Chondrocyte (in vitro differentiated cells): ENCODE measurements around the gene LAPTM4A. TPM values are rescaled to one million over a fixed set of nuclear protein-coding genes. Genes with fewer than 3 reads are reported as not detected.
A peak's percentile ranks its signal among the peaks of the same experiment; 100 is the strongest.

Experiments used
- DNase-seq: peaks from one replicate; pipeline ENCODE4 v3.0.0; 2021; ENCODE audit warnings: mixed read lengths, low spot score
- H3K27ac Mint-ChIP-seq: one replicate; pipeline ENCODE4 v1.8.0; 2021; ENCODE audit warnings: mild to moderate bottlenecking, moderate library complexity, mixed read lengths; ENCODE audit not compliant: unreplicated experiment
- H3K27me3 Mint-ChIP-seq: 2 replicates; pipeline ENCODE4 v1.8.0; 2021; ENCODE audit warnings: low read depth, mixed read lengths
- H3K36me3 Mint-ChIP-seq: 2 replicates; pipeline ENCODE4 v1.8.0; 2021; ENCODE audit warnings: low read depth, mixed read lengths
- H3K4me1 Mint-ChIP-seq: 2 replicates; pipeline ENCODE4 v1.8.0; 2021; ENCODE audit warnings: low read depth, mild to moderate bottlenecking, mixed read lengths
- H3K4me3 Mint-ChIP-seq: one replicate; pipeline ENCODE4 v1.8.0; 2021; ENCODE audit warnings: mild to moderate bottlenecking, moderate library complexity, mixed read lengths; ENCODE audit not compliant: unreplicated experiment
- H3K9me3 Mint-ChIP-seq: 2 replicates; pipeline ENCODE4 v1.8.0; 2021; ENCODE audit warnings: low read depth, mixed read lengths
- CTCF ChIP-seq: fragments of 200-600 bp; sonication (generic); IDR thresholded peaks from 2 replicates; pipeline ENCODE4 v1.5.0; 2021; ENCODE audit warnings: antibody characterized with exemption, mild to moderate bottlenecking, moderate library complexity
- total RNA-seq: library from RNA; stranded (reverse); gene quantifications from 3 replicates; pipeline ENCODE4 v1.2.1, GENCODE V29; 2021

The LAPTM4A gene
- total RNA-seq, 1 donor from 2014 or later, result 404 TPM

GRCh38 chr2:20021405-20022009 is 29.9 kb downstream of the LAPTM4A start:
- Mint-ChIP-seq H3K4me3 (no peak overlapping the region), H3K4me1 (peaks cover 2% of the 10 kb centered on the region), H3K36me3 (peaks cover 17% of the 10 kb centered on the region), H3K27ac (no peak overlapping the region), H3K27me3 (no peaks in the 10 kb centered on the region), H3K9me3 (peaks cover 22% of the 10 kb centered on the region)
- DNase-seq, result no peak
- no peak for TF ChIP-seq CTCF

GRCh38 chr2:20019747-20020146 is 31.7 kb downstream of the LAPTM4A start:
- H3K27me3 Mint-ChIP-seq, result no peaks in the 10 kb centered on the region
- TF ChIP-seq CTCF, result no peak
- peaks cover 23% of the 10 kb centered on the region for H3K9me3 Mint-ChIP-seq
- no peak overlapping the region for H3K27ac Mint-ChIP-seq
- no peaks in the 10 kb centered on the region for H3K4me1 Mint-ChIP-seq
- peaks cover 15% of the 10 kb centered on the region for H3K36me3 Mint-ChIP-seq
- no peak overlapping the region for H3K4me3 Mint-ChIP-seq
- no peak for DNase-seq

- H3K9me3 Mint-ChIP-seq, result peaks cover 27% of the 10 kb centered on the region
- H3K4me1 Mint-ChIP-seq, result peaks cover 3% of the 10 kb centered on the region
- H3K27me3 Mint-ChIP-seq, result no peaks in the 10 kb centered on the region
- H3K36me3 Mint-ChIP-seq, result peaks cover 11% of the 10 kb centered on the region
- DNase-seq, result no peak
- TF ChIP-seq CTCF, result no peak
- no peak overlapping the region for H3K27ac Mint-ChIP-seq
- no peak overlapping the region for H3K4me3 Mint-ChIP-seq
Observed at GRCh38 chr2:20018601-20019152, 32.8 kb downstream of the LAPTM4A start.

- Mint-ChIP-seq H3K27me3 (no peaks in the 10 kb centered on the region), H3K27ac (no peak overlapping the region), H3K4me3 (no peak overlapping the region), H3K9me3 (peaks cover 15% of the 10 kb centered on the region), H3K36me3 (no peaks in the 10 kb centered on the region), H3K4me1 (peaks cover 19% of the 10 kb centered on the region)
- no peak for TF ChIP-seq CTCF
- DNase-seq, result no peak
Observed at GRCh38 chr2:20016346-20016745, 35.1 kb downstream of the LAPTM4A start.

- DNase-seq, result no peak
- Mint-ChIP-seq H3K27ac (no peak overlapping the region), H3K9me3 (peaks cover 12% of the 10 kb centered on the region), H3K27me3 (no peaks in the 10 kb centered on the region), H3K4me1 (peaks cover 21% of the 10 kb centered on the region), H3K36me3 (no peaks in the 10 kb centered on the region), H3K4me3 (no peak overlapping the region)
- TF ChIP-seq CTCF, result peak; percentile 86
Observed at GRCh38 chr2:20015482-20016083, 35.8 kb downstream of the LAPTM4A start.
